ENCODE measurements around the gene PDE4B.

DNA sequence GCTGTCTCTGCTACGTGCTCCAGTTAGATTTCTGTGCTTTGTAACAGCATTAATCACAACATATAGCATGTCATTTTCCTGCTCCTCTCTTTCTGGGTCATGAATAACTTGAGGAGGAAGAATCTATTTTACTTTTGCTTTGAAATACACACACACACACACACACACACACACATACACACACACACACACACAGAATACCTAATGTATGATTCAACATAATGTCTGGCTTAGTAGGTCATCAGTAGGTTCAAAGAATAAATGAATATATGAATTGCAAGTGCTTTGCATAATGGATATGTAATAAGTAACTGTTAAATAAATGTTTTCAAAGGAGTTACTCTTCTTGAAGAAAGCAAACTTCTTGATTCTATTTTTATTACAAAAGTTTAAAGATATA is 249.0 kb downstream of the PDE4B start:
- TF ChIP-seq, protein P1, sequence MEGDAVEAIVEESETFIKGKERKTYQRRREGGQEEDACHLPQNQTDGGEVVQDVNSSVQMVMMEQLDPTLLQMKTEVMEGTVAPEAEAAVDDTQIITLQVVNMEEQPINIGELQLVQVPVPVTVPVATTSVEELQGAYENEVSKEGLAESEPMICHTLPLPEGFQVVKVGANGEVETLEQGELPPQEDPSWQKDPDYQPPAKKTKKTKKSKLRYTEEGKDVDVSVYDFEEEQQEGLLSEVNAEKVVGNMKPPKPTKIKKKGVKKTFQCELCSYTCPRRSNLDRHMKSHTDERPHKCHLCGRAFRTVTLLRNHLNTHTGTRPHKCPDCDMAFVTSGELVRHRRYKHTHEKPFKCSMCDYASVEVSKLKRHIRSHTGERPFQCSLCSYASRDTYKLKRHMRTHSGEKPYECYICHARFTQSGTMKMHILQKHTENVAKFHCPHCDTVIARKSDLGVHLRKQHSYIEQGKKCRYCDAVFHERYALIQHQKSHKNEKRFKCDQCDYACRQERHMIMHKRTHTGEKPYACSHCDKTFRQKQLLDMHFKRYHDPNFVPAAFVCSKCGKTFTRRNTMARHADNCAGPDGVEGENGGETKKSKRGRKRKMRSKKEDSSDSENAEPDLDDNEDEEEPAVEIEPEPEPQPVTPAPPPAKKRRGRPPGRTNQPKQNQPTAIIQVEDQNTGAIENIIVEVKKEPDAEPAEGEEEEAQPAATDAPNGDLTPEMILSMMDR (IDR thresholded peaks at IDR 0.05; ENCODE audit: insufficient read depth, low read depth, low read length): no peak
- no peak for TF ChIP-seq EZH2 (IDR thresholded peaks at IDR 0.05; ENCODE audit: insufficient read depth, low read length)
